PFSK-1 (cell line): ENCODE measurements around the gene ZG16B.

Source experiments
- FOXP2 ChIP-seq: optimal IDR thresholded peaks from 2 replicates; pipeline ENCODE3; 2011; ENCODE audit warnings: borderline replicate concordance, control low read depth, inconsistent platforms; ENCODE audit not compliant: insufficient read depth; ENCODE audit errors: extremely low read length, extremely low read depth
- POLR2AphosphoS5 ChIP-seq: IDR thresholded peaks from 2 replicates; pipeline ENCODE4 v1.6.1; 2012; ENCODE audit warnings: low read depth, mild to moderate bottlenecking, control low read depth, low read length, moderate library complexity
- SIN3A ChIP-seq: IDR thresholded peaks from 2 replicates; pipeline ENCODE4 v1.6.1; 2012; ENCODE audit warnings: mild to moderate bottlenecking, low read length, moderate library complexity, borderline replicate concordance; ENCODE audit not compliant: insufficient read depth
- TF ChIP-seq, protein P1 (sequence below), 2 experiments: IDR thresholded peaks; 2 replicates each; pipeline versions ENCODE4 v1.6.1 to v1.8.0; 2011 to 2012; ENCODE audit warnings: low read depth in 2 of 2, low read length in 2 of 2, control low read depth in 1 of 2, inconsistent platforms in 1 of 2, mild to moderate bottlenecking in 1 of 2, moderate library complexity in 1 of 2; ENCODE audit not compliant: insufficient read depth in 1 of 2

DNA sequence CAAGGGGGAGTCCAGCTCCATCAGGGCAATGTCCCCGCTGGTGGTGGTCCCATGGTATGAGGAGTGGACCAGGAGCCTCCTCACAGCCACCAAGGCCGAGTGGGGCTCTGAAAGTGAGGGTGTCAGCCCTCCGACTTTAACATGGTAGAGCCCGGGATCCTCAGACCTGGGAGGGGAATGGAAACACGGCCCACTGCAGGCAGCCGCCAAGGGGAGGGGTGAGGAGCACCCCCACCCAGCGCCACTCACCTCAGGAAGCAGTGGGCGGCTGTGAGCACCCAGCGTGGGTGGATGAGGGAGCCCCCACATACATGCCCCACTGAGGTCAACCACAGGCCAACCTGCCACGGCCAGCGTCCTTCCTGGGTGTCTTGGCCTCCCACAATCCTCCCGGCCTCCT is 10.8 kb downstream of the ZG16B start:
- TF ChIP-seq SIN3A = no peak
- TF ChIP-seq POLR2AphosphoS5 = no peak
- TF ChIP-seq, protein P1, sequence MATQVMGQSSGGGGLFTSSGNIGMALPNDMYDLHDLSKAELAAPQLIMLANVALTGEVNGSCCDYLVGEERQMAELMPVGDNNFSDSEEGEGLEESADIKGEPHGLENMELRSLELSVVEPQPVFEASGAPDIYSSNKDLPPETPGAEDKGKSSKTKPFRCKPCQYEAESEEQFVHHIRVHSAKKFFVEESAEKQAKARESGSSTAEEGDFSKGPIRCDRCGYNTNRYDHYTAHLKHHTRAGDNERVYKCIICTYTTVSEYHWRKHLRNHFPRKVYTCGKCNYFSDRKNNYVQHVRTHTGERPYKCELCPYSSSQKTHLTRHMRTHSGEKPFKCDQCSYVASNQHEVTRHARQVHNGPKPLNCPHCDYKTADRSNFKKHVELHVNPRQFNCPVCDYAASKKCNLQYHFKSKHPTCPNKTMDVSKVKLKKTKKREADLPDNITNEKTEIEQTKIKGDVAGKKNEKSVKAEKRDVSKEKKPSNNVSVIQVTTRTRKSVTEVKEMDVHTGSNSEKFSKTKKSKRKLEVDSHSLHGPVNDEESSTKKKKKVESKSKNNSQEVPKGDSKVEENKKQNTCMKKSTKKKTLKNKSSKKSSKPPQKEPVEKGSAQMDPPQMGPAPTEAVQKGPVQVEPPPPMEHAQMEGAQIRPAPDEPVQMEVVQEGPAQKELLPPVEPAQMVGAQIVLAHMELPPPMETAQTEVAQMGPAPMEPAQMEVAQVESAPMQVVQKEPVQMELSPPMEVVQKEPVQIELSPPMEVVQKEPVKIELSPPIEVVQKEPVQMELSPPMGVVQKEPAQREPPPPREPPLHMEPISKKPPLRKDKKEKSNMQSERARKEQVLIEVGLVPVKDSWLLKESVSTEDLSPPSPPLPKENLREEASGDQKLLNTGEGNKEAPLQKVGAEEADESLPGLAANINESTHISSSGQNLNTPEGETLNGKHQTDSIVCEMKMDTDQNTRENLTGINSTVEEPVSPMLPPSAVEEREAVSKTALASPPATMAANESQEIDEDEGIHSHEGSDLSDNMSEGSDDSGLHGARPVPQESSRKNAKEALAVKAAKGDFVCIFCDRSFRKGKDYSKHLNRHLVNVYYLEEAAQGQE (IDR thresholded peaks at IDR 0.05; ENCODE audit: insufficient read depth in 1 of 2, low read depth in 2 of 2, low read length in 2 of 2) = no peak
- TF ChIP-seq FOXP2 = no peak
